Memory B cell (primary cell): Measurements from ENCODE around the gene GYPC.
"Not testable (repeated sequence)": the region's sequence is repeated elsewhere in the genome, so short reads cannot be mapped to it uniquely, and the experiment has no call there.

Experiments used
- ATAC-seq: fragments of 150-1000 bp; cut with Tn5 transposase; 2 replicates; pipeline ENCODE4 v1.10.0; 2021; ENCODE audit warnings: low read depth, mild to moderate bottlenecking, moderate library complexity
- DNase-seq, 2 donors: peaks; one replicate each; pipeline ENCODE4 v3.0.0; 2022; ENCODE audit warnings: low spot score in 2 of 2
- H3K27ac Mint-ChIP-seq: one replicate; pipeline ENCODE4 v1.8.0; 2022; ENCODE audit warnings: mild to moderate bottlenecking, moderate library complexity, mixed read lengths
- H3K27me3 Mint-ChIP-seq: one replicate; pipeline ENCODE4 v1.8.0; 2022; ENCODE audit warnings: mixed read lengths
- H3K36me3 Mint-ChIP-seq: one replicate; pipeline ENCODE4 v1.8.0; 2022; ENCODE audit warnings: mild to moderate bottlenecking, mixed read lengths
- H3K4me1 Mint-ChIP-seq: one replicate; pipeline ENCODE4 v1.8.0; 2022; ENCODE audit warnings: mixed read lengths
- H3K4me3 Mint-ChIP-seq: one replicate; pipeline ENCODE4 v1.8.0; 2022; ENCODE audit warnings: mild to moderate bottlenecking, moderate library complexity, mixed read lengths
- H3K9me3 Mint-ChIP-seq: one replicate; pipeline ENCODE4 v1.8.0; 2022; ENCODE audit warnings: mixed read lengths

GYPC gene

GRCh38 chr2:126643431-126643830 is 12.5 kb upstream of the GYPC start:
- Mint-ChIP-seq H3K36me3 (no peaks in the 10 kb centered on the region), H3K27ac (no peak overlapping the region), H3K9me3 (no peaks in the 10 kb centered on the region), H3K4me3 (no peak overlapping the region), H3K4me1 (peaks cover 9% of the 10 kb centered on the region), H3K27me3 (no peaks in the 10 kb centered on the region)
- DNase-seq (no peak), ATAC-seq (no peak)

- Mint-ChIP-seq H3K36me3 (no peaks in the 10 kb centered on the region), H3K9me3 (no peaks in the 10 kb centered on the region), H3K4me1 (peaks cover 9% of the 10 kb centered on the region), H3K27ac (peak overlapping the region; percentile 73), H3K27me3 (no peaks in the 10 kb centered on the region), H3K4me3 (no peak overlapping the region)
- DNase-seq (no peak), ATAC-seq (no peak)
Observed at GRCh38 chr2:126643972-126644371, 12.0 kb upstream of the GYPC start.

- no peak for DNase-seq
- peak; percentile 95 for ATAC-seq
- peak overlapping the region; percentile 0 for H3K4me3 Mint-ChIP-seq
- peaks cover 9% of the 10 kb centered on the region for H3K4me1 Mint-ChIP-seq
- H3K9me3 Mint-ChIP-seq: no peaks in the 10 kb centered on the region
- H3K36me3 Mint-ChIP-seq: no peaks in the 10 kb centered on the region
- no peaks in the 10 kb centered on the region for H3K27me3 Mint-ChIP-seq
- H3K27ac Mint-ChIP-seq: peak overlapping the region; percentile 73
Observed at GRCh38 chr2:126644630-126645191, 11.2 kb upstream of the GYPC start.

- Mint-ChIP-seq H3K36me3 (no peaks in the 10 kb centered on the region), H3K9me3 (no peaks in the 10 kb centered on the region), H3K4me3 (no peak overlapping the region), H3K27me3 (no peaks in the 10 kb centered on the region), H3K27ac (peak overlapping the region; percentile 73), H3K4me1 (peaks cover 9% of the 10 kb centered on the region)
- ATAC-seq (peak; percentile 59), DNase-seq (no peak)
Observed at GRCh38 chr2:126645211-126645618, 10.7 kb upstream of the GYPC start.

GRCh38 chr2:126646026-126646425 is 9.9 kb upstream of the GYPC start:
- no peak for DNase-seq
- Mint-ChIP-seq H3K27ac (no peak overlapping the region), H3K36me3 (no peaks in the 10 kb centered on the region), H3K4me1 (peaks cover 9% of the 10 kb centered on the region), H3K9me3 (peaks cover 3% of the 10 kb centered on the region), H3K4me3 (no peak overlapping the region), H3K27me3 (no peaks in the 10 kb centered on the region)
- ATAC-seq: no peak

- not testable (repeated sequence) for DNase-seq, H3K27me3 Mint-ChIP-seq, H3K4me3 Mint-ChIP-seq, H3K36me3 Mint-ChIP-seq, H3K9me3 Mint-ChIP-seq, ATAC-seq, H3K4me1 Mint-ChIP-seq, H3K27ac Mint-ChIP-seq
Observed at GRCh38 chr2:126647714-126648344, 8.1 kb upstream of the GYPC start.

- not testable (repeated sequence) for H3K4me3 Mint-ChIP-seq, H3K36me3 Mint-ChIP-seq, H3K9me3 Mint-ChIP-seq, H3K27me3 Mint-ChIP-seq, H3K4me1 Mint-ChIP-seq, ATAC-seq, H3K27ac Mint-ChIP-seq, DNase-seq
Observed at GRCh38 chr2:126648345-126648786, 7.6 kb upstream of the GYPC start.

- Mint-ChIP-seq H3K27me3 (no peaks in the 10 kb centered on the region), H3K36me3 (no peaks in the 10 kb centered on the region), H3K4me1 (peaks cover 9% of the 10 kb centered on the region), H3K4me3 (no peak overlapping the region), H3K9me3 (peaks cover 3% of the 10 kb centered on the region), H3K27ac (no peak overlapping the region)
- DNase-seq (no peak), ATAC-seq (no peak)
Observed at GRCh38 chr2:126649101-126649500, 6.9 kb upstream of the GYPC start.

GRCh38 chr2:126650994-126651393 is 5.0 kb upstream of the GYPC start:
- ATAC-seq (no peak), DNase-seq (no peak)
- Mint-ChIP-seq H3K27ac (no peak overlapping the region), H3K4me1 (peaks cover 5% of the 10 kb centered on the region), H3K36me3 (no peaks in the 10 kb centered on the region), H3K27me3 (no peaks in the 10 kb centered on the region), H3K4me3 (no peak overlapping the region), H3K9me3 (peaks cover 3% of the 10 kb centered on the region)

- no peaks in the 10 kb centered on the region for H3K36me3 Mint-ChIP-seq
- peaks cover 3% of the 10 kb centered on the region for H3K9me3 Mint-ChIP-seq
- H3K27ac Mint-ChIP-seq: no peak overlapping the region
- peaks cover 12% of the 10 kb centered on the region for H3K4me1 Mint-ChIP-seq
- no peak for DNase-seq
- ATAC-seq: no peak
- H3K27me3 Mint-ChIP-seq: no peaks in the 10 kb centered on the region
- H3K4me3 Mint-ChIP-seq: no peak overlapping the region
Observed at GRCh38 chr2:126652323-126652891, 3.6 kb upstream of the GYPC start.

GRCh38 chr2:126653109-126653508 is 2.8 kb upstream of the GYPC start:
- Mint-ChIP-seq H3K36me3 (no peaks in the 10 kb centered on the region), H3K4me3 (no peak overlapping the region), H3K4me1 (peaks cover 19% of the 10 kb centered on the region), H3K27ac (no peak overlapping the region), H3K27me3 (no peaks in the 10 kb centered on the region), H3K9me3 (peaks cover 3% of the 10 kb centered on the region)
- DNase-seq (no peak), ATAC-seq (no peak)

GRCh38 chr2:126653761-126654160 is 2.2 kb upstream of the GYPC start:
- Mint-ChIP-seq H3K36me3 (no peaks in the 10 kb centered on the region), H3K27me3 (no peaks in the 10 kb centered on the region), H3K4me1 (peaks cover 25% of the 10 kb centered on the region), H3K27ac (no peak overlapping the region), H3K9me3 (peaks cover 3% of the 10 kb centered on the region), H3K4me3 (no peak overlapping the region)
- DNase-seq (no peak), ATAC-seq (no peak)

GRCh38 chr2:126655051-126655450 is 907 bp upstream of the GYPC start:
- no peak for DNase-seq
- Mint-ChIP-seq H3K9me3 (peaks cover 3% of the 10 kb centered on the region), H3K27me3 (no peaks in the 10 kb centered on the region), H3K36me3 (no peaks in the 10 kb centered on the region), H3K27ac (peak overlapping the region; percentile 84), H3K4me3 (peak overlapping the region; percentile 96), H3K4me1 (peaks cover 32% of the 10 kb centered on the region)
- ATAC-seq: no peak

- ATAC-seq (peak; percentile 41), DNase-seq (peak in 1 of 2 donors; percentile 34)
- no peaks in the 10 kb centered on the region for H3K36me3 Mint-ChIP-seq
- H3K4me1 Mint-ChIP-seq: peaks cover 32% of the 10 kb centered on the region
- H3K27me3 Mint-ChIP-seq: no peaks in the 10 kb centered on the region
- H3K4me3 Mint-ChIP-seq: peak overlapping the region; percentile 96
- no peaks in the 10 kb centered on the region for H3K9me3 Mint-ChIP-seq
- peak overlapping the region; percentile 94 for H3K27ac Mint-ChIP-seq
Observed at GRCh38 chr2:126656431-126657147, 631 bp downstream of the GYPC start.
